PC-9 (cell line): ENCODE results near the gene CDK2.

Experiments used
- EZH2 ChIP-seq: fragments of 200-600 bp; sonication (generic); IDR thresholded peaks from 2 replicates; pipeline ENCODE4 v1.8.0; 2017; ENCODE audit warnings: antibody characterized with exemption, low read depth
- TF ChIP-seq, protein P1 (sequence below): fragments of 200-600 bp; sonication (generic); conservative IDR thresholded peaks from 2 replicates; pipeline ENCODE4 v1.6.1; 2017; ENCODE audit warnings: mixed run types, antibody characterized with exemption, mild to moderate bottlenecking, moderate library complexity

DNA sequence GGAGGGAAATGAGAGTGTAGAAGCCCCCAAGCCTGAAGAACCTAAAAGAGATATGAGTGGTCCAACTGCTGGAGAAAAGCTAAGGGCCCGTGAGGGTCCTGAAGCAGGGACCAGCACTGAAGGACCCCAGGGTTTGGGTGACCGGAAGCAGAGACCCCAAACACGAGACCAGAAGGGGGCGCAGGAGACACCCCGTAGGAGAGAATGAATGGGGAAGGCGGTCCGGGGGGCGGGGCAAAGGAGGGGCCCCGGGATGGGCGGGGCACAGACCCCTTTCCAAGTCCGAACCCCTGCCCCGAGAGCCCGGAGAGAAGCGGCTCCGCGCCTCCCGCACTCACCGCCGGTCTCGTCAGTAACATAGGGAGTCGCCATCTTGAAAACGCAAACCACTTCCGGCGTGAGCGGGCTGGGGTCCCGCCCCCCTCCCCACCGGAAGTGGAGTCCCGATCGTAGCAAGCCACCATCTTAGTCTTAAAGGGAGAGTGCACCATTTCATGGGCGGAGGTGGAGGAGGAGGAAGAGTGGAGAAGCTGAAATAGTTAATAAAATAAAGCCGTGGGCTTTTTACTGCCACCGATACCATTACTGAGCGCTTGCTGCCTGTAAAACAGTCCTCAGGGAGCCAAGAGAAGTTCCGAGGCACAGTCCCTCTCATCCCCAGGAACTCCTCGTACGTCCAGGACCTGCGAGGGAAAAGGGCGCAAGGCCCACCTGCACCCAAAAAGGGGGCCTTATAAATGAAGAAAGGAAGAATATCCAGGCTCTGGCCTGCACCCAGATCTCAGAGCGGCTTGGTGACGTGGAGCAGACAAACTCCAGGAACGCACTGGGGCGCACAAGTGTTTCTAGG, 39.7 kb upstream of the CDK2 start:
- TF ChIP-seq, protein P1, sequence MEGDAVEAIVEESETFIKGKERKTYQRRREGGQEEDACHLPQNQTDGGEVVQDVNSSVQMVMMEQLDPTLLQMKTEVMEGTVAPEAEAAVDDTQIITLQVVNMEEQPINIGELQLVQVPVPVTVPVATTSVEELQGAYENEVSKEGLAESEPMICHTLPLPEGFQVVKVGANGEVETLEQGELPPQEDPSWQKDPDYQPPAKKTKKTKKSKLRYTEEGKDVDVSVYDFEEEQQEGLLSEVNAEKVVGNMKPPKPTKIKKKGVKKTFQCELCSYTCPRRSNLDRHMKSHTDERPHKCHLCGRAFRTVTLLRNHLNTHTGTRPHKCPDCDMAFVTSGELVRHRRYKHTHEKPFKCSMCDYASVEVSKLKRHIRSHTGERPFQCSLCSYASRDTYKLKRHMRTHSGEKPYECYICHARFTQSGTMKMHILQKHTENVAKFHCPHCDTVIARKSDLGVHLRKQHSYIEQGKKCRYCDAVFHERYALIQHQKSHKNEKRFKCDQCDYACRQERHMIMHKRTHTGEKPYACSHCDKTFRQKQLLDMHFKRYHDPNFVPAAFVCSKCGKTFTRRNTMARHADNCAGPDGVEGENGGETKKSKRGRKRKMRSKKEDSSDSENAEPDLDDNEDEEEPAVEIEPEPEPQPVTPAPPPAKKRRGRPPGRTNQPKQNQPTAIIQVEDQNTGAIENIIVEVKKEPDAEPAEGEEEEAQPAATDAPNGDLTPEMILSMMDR, result peak; percentile 86
- no peak for TF ChIP-seq EZH2
